ENCODE measurements around the gene RHOC.

Gene RHOC

DNA sequence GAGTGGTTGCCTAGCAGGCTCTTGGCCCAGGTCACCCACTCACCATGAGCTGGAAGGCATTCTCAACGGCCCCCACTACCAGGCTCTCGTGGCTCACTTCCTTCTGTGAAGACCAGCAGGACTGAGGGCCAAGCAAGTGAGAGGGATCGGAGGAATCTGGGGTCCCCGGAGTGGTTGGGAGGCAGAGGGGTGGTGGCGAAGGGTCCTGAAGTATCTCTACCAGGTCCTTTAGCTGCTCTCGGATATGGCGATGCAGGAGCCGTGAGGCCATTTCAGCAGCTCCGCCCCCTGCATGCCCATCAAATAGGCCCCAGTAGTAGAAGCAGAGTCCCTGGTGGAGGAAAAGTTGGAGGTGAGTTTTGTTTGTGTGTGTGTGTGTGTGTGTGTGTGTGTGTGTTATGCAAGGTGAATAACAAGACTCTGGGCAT lies 5.8 kb upstream of the RHOC start:
- DNase-seq (ENCODE audit: low spot score), result no peak
- in situ Hi-C loops (cut with MboI; ENCODE audit: low sequenced_read_pairs, unreplicated experiment), result loop anchor here (25.0 kb wide), 1 partner anchor 325 kb away; no protein-coding TSS in a partner anchor
- TF ChIP-seq, protein P1, sequence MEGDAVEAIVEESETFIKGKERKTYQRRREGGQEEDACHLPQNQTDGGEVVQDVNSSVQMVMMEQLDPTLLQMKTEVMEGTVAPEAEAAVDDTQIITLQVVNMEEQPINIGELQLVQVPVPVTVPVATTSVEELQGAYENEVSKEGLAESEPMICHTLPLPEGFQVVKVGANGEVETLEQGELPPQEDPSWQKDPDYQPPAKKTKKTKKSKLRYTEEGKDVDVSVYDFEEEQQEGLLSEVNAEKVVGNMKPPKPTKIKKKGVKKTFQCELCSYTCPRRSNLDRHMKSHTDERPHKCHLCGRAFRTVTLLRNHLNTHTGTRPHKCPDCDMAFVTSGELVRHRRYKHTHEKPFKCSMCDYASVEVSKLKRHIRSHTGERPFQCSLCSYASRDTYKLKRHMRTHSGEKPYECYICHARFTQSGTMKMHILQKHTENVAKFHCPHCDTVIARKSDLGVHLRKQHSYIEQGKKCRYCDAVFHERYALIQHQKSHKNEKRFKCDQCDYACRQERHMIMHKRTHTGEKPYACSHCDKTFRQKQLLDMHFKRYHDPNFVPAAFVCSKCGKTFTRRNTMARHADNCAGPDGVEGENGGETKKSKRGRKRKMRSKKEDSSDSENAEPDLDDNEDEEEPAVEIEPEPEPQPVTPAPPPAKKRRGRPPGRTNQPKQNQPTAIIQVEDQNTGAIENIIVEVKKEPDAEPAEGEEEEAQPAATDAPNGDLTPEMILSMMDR (IDR thresholded peaks at IDR 0.05; ENCODE audit: borderline replicate concordance, control extremely low read depth, extremely low read depth, insufficient read depth, missing control alignments), result no peak

DNA sequence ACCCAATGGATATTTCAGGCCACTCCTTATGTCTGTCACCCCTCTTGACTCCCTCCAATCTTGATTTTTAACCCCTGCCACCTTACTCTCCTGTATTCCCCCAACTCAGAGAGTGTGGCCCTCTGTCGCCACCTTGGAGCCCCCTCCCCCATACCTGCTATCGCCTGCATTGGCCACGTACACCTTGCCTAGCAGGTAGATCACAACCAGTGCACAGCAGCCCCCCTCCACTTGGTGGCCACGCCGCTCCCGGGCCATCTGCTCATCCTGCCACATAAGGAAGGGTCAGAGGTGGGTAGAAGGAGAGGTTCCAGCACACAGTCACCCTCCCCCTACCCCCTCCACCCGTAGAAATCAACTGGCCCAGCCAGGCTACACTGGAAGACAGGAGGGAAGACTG lies 5.3 kb upstream of the RHOC start:
- in situ Hi-C loops (cut with MboI; ENCODE audit: low sequenced_read_pairs, unreplicated experiment), result loop anchor here (25.0 kb wide), 1 partner anchor 325 kb away; no protein-coding TSS in a partner anchor
- DNase-seq (ENCODE audit: low spot score), result no peak
- TF ChIP-seq, protein P1 (IDR thresholded peaks at IDR 0.05; ENCODE audit: borderline replicate concordance, control extremely low read depth, extremely low read depth, insufficient read depth, missing control alignments), result no peak

DNA sequence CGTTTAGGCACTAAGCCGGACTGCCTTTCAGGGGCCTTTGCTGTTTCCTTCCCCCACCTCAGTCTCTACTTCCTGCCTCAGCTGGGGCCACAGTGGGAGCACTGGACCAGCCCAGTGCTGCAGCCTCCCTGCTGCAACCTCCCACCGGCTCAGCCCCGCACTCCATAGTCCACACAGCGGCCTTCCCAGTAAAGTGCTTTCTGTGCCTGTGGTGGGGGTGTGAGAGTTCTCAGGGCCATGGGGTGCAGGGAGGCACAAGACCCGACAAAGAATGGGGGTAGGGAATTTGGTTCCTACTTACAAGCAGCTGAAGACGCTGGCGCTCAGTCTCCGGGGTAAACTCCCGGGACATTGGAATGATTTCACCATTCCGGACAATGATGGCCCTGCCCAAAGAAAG lies 4.7 kb upstream of the RHOC start:
- TF ChIP-seq, protein P1 (IDR thresholded peaks at IDR 0.05; ENCODE audit: borderline replicate concordance, control extremely low read depth, extremely low read depth, insufficient read depth, missing control alignments), result no peak
- in situ Hi-C loops (cut with MboI; ENCODE audit: low sequenced_read_pairs, unreplicated experiment), result loop anchor here (25.0 kb wide), 1 partner anchor 326 kb away; no protein-coding TSS in a partner anchor
- no peak for DNase-seq (ENCODE audit: low spot score)

DNA sequence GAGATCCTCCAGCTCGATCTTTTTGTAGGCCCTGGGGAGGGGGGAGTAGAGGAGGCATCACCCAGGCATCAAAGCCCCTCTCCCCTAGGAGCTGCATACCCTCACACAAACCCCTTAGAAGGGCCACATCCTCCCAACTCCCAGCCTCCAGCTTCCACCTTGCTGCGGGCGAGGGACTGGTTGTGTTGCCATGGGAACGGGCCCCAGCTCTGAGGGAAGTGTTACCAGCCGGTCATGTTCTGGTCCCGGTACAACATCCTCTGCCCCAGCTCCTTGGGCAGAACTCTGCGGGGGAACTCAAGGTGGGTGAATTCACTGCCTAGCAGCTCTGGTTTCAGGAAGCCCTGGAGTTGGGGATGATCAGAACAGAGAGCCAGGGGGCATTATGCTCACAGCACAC lies 4.1 kb upstream of the RHOC start:
- in situ Hi-C loops (cut with MboI; ENCODE audit: low sequenced_read_pairs, unreplicated experiment), result loop anchor here (25.0 kb wide), 1 partner anchor 326 kb away; no protein-coding TSS in a partner anchor
- DNase-seq (ENCODE audit: low spot score), result no peak
- TF ChIP-seq, protein P1 (IDR thresholded peaks at IDR 0.05; ENCODE audit: borderline replicate concordance, control extremely low read depth, extremely low read depth, insufficient read depth, missing control alignments), result no peak

DNA sequence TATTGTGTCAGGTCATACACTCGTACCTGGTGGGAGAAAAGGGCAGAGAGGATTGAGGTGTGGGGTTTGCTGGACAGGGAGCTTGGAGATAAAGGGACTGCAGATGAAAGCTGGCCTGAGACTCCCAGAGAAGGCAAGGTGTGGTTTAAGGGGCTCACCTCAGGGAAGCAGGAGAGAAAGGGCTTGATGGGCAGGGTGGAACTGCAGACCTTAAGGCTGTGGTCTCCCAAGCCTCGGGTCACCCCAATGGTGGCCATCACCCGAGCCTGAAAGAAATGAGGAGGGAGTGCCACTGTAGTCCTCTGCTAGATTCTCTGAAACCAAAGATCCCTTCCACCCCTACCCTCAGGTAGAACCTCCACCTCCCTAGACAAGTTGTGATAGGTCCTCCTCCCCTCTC lies 3.7 kb upstream of the RHOC start:
- no peak for DNase-seq (ENCODE audit: low spot score)
- TF ChIP-seq, protein P1 (IDR thresholded peaks at IDR 0.05; ENCODE audit: borderline replicate concordance, control extremely low read depth, extremely low read depth, insufficient read depth, missing control alignments), result no peak
- in situ Hi-C loops (cut with MboI; ENCODE audit: low sequenced_read_pairs, unreplicated experiment), result loop anchor here (25.0 kb wide), 1 partner anchor 327 kb away; no protein-coding TSS in a partner anchor

DNA sequence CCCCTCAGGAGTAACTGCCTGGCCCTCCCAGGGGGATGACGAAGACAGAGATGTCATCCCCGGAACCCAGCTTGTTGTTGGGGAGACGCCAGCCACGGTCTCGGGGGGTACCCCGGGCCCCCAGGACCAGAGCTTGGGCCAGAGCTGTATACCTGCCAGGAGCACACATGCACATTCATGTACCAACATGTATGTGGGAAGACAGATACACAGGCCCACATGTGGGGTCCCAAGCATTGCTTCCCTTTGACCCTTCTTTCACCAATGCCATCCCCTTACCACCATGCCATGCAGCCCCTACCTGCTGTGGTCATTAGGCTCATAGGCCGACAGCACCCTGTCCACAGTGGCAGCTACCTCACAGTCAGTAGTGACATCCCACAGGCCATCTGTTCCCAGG lies 3.2 kb upstream of the RHOC start:
- TF ChIP-seq, protein P1 (IDR thresholded peaks at IDR 0.05; ENCODE audit: borderline replicate concordance, control extremely low read depth, extremely low read depth, insufficient read depth, missing control alignments), result no peak
- in situ Hi-C loops (cut with MboI; ENCODE audit: low sequenced_read_pairs, unreplicated experiment), result loop anchor here (25.0 kb wide), 1 partner anchor 327 kb away; no protein-coding TSS in a partner anchor
- no peak for DNase-seq (ENCODE audit: low spot score)
